K562 (cell line): ENCODE measurements around the gene POLA1.

Experiments used
- ARID4B ChIP-seq: sonication (generic); formaldehyde crosslinking; IDR thresholded peaks from 2 replicates; pipeline ENCODE4 v1.8.0; 2022; ENCODE audit warnings: mild to moderate bottlenecking, missing genetic modification reagents
- CAMTA2 ChIP-seq: fragments of 250-450 bp; sonication (Bioruptor Pico); conservative IDR thresholded peaks from 2 replicates; pipeline ENCODE4 v1.5.1; 2022
- CREB3 ChIP-seq: fragments of 450-650 bp; conservative IDR thresholded peaks from 2 replicates; pipeline ENCODE4 v1.6.1; 2016; ENCODE audit warnings: missing genetic modification characterization, low read depth, mild to moderate bottlenecking, missing compliant biosample characterization, moderate library complexity
- ESRRB ChIP-seq: fragments of 250-450 bp; sonication (Bioruptor Pico); IDR thresholded peaks from 2 replicates; pipeline ENCODE4 v1.5.0; 2020; ENCODE audit warnings: mild to moderate bottlenecking, moderate library complexity, borderline replicate concordance
- KLF1 ChIP-seq: fragments of 450-650 bp; IDR thresholded peaks from 2 replicates; pipeline ENCODE4 v1.6.1; 2016; ENCODE audit warnings: missing genetic modification characterization, missing compliant biosample characterization
- NR2F6 ChIP-seq: fragments of 450-650 bp; formaldehyde crosslinking; IDR thresholded peaks from 2 replicates; pipeline ENCODE4 v1.4.0; 2020; ENCODE audit warnings: mild to moderate bottlenecking
- PRDM10 ChIP-seq: fragments of 450-650 bp; IDR thresholded peaks from 2 replicates; pipeline ENCODE4 v1.6.1; 2018; ENCODE audit not compliant: partially characterized antibody
- REST ChIP-seq, 2 experiments: fragments of 450-650 bp; formaldehyde crosslinking in 1 of 2; IDR thresholded peaks; 2 replicates each; pipeline versions ENCODE4 v1.4.0 to v1.6.1; 2014 to 2020; ENCODE audit warnings: mild to moderate bottlenecking in 2 of 2, borderline replicate concordance in 1 of 2, low read depth in 1 of 2
- ZC3H8 ChIP-seq: fragments of 450-650 bp; IDR thresholded peaks from 2 replicates; pipeline ENCODE4 v1.6.1; 2017
- ZNF655 ChIP-seq: fragments of 250-450 bp; sonication (Bioruptor Pico); IDR thresholded peaks from 2 replicates; pipeline ENCODE4 v1.5.0; 2021
- TF ChIP-seq, protein P1 (sequence below): fragments of 450-650 bp; formaldehyde crosslinking; IDR thresholded peaks from 2 replicates; pipeline ENCODE4 v1.4.0; 2020; ENCODE audit warnings: mild to moderate bottlenecking, mixed read lengths
- TF ChIP-seq, protein P2 (sequence below): sonication (generic); formaldehyde crosslinking; IDR thresholded peaks from 2 replicates; pipeline ENCODE4 v1.9.0; 2022; ENCODE audit warnings: mild to moderate bottlenecking, missing genetic modification reagents

- TF ChIP-seq PRDM10 (no peak), ARID4B (CRISPR knock-in tag) (no peak), ESRRB (CRISPR knock-in tag) (no peak), KLF1 (tag) (no peak), ZC3H8 (no peak), ZNF655 (no peak), REST (IDR thresholded peaks at IDR 0.05; ENCODE audit: borderline replicate concordance) (no peak), REST (CRISPR knock-in tag; IDR thresholded peaks at IDR 0.05; ENCODE audit: low read depth) (no peak), CAMTA2 (CRISPR knock-in tag) (no peak), CREB3 (tag) (no peak), NR2F6 (CRISPR knock-in tag) (no peak)
- TF ChIP-seq, protein P1, sequence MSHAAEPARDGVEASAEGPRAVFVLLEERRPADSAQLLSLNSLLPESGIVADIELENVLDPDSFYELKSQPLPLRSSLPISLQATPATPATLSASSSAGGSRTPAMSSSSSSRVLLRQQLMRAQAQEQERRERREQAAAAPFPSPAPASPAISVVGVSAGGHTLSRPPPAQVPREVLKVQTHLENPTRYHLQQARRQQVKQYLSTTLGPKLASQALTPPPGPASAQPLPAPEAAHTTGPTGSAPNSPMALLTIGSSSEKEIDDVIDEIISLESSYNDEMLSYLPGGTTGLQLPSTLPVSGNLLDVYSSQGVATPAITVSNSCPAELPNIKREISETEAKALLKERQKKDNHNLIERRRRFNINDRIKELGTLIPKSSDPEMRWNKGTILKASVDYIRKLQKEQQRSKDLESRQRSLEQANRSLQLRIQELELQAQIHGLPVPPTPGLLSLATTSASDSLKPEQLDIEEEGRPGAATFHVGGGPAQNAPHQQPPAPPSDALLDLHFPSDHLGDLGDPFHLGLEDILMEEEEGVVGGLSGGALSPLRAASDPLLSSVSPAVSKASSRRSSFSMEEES (CRISPR knock-in tag): no peak
- TF ChIP-seq, protein P2, sequence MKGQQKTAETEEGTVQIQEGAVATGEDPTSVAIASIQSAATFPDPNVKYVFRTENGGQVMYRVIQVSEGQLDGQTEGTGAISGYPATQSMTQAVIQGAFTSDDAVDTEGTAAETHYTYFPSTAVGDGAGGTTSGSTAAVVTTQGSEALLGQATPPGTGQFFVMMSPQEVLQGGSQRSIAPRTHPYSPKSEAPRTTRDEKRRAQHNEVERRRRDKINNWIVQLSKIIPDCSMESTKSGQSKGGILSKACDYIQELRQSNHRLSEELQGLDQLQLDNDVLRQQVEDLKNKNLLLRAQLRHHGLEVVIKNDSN (CRISPR knock-in tag): no peak
These were observed 291.4 kb downstream of the POLA1 start for GRCh38 chrX:24985120-24985519.
